GM21723 (cell line): Measurements from ENCODE around the gene CEBPZOS.

Source experiments
- ATAC-seq: cut with Tn5 transposase; IDR thresholded peaks from one replicate; pipeline ENCODE4 v1.9.1; 2021; ENCODE audit warnings: mild to moderate bottlenecking, moderate library complexity; ENCODE audit not compliant: unreplicated experiment

CEBPZOS gene

DNA sequence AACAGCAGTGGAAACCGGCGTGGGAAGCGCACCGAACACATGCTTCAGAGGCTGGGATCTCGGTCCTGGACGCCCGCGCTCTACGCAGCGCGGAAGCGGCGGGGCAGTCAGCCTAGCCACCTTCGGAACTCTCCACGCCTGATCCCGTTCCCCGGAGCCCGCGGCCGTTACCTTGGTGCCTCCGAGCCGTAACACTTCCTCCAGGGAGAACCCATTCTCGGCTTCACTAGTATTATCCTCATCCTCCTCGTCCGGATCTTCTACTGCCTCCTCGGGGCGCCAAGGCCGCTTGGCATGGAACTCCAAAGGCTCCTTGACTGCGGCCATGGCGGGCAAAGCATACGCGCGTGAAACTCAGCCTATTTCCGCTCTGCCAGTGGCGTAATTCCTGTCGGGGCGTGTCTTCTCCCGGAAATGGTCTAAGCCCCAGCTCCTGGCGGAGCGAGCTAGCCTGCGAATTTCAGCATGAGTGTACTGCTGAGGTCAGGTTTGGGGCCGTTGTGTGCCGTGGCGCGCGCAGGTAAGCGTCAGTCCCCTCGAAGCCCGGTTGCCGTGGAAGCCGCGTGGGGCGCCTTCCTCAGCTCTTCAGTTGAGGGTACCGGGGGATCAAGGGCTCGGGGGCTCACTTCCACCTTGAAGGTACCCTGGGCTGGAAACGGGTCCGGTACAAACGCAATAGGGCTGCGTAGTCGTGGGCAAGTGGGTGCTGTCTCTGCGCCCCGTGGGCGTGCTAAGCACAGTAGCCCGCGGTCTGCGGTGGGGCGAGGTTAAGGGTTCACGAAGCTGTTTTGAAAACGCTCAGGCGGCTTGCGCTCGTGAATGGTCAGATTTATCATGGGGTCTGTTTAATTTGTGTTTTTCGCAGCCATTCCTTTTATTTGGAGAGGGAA is 35.2 kb downstream of the CEBPZOS start, which contains the start of the genes CEBPZ and NDUFAF7:
TSS of gene CEBPZ (minus strand) at position 356 of the 890 bp plus-strand sequence. CDS start at position 327, 29 bp downstream.
TSS of gene NDUFAF7 (plus strand) at position 418 of the 890 bp plus-strand sequence. CDS start at position 466, 48 bp downstream.
- peak; percentile 96 for ATAC-seq

- ATAC-seq = peak; percentile 19
Observed at GRCh38 chr2:37232131-37232933, 36.0 kb downstream of the CEBPZOS start.

- no peak for ATAC-seq
Observed at GRCh38 chr2:37243435-37243834, 47.1 kb downstream of the CEBPZOS start.

DNA sequence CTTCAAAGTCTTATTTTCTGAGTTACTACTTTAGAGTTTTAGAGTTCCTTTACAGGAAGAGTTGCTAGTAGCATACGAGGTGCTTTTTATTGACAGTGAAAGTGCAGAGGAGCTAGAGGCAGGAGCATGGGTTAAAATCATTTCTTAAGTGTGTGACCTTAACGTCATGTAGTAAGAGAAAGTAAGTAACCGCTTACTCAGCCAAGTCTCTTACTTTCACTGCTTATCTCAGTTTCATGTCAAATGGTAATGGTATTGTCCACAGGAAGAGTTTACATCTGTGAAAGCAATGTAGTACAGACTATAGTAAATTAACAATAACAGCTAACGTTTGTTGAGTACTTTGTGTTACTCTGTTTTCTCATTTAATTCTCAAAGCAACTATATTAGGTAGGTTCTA is 47.7 kb downstream of the CEBPZOS start:
- ATAC-seq = peak; percentile 95

DNA sequence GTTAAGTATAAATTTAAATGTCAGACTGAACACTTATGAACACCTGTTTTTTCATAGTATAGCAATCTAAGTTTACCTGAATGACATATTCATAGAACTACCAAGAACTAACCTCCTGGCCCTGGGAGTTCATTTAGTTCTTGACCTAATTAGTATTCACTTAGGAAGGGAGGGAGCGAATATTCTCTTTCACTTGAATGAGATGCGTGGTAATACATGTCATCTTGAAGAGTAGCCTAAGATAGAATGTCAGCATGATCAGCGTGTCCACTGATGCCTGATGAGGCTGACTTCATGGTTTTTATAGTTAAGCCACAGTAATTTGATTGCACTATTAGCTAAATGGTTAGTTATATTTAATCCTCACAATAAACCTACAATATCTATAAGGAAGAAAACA is 48.5 kb downstream of the CEBPZOS start:
- no peak for ATAC-seq

- no peak for ATAC-seq
Observed at GRCh38 chr2:37246205-37246604, 49.9 kb downstream of the CEBPZOS start.

DNA sequence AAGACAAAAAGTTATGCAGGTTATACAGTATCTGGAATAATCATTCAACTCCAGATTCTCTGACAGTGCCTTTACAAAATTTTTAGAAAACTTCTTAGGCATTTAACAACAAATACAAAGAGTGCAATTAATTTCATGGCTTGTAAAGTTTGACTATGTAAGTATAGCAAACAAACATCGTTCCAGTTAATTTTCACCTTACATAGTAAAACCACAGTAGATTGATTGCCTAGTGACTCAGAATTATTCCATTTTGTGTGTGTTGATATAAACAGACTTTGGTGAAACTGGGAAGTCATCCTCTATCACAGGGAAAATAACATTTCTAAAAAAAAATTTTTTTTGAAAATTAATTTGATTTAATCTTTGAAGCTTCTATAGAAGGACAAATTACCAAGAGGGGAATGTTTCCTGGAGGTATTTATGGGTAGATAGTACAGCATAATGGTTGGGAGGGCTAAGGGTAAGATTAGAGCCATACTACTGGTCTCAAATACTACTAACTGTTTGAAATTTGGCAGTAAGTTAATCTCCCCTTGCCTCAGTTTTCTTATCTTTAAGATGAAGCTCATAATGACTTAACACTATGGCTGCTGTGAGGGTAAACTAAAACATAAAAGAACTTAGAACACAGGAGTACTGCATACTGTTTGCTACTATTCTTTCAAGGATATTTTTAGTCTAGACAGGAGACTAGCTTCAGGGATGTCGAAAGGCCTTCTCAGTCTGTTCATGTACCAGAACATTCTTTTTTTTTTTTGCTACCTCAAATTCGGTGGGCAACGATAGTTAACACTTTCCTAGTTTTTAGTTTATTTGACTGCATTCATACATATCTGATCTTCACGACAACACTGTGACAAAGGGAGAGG is 54.8 kb downstream of the CEBPZOS start:
- no peak for ATAC-seq
